ENCODE results near the gene LRRC43.
A peak's percentile ranks its signal among the peaks of the same experiment; 100 is the strongest.

LRRC43 gene

DNA sequence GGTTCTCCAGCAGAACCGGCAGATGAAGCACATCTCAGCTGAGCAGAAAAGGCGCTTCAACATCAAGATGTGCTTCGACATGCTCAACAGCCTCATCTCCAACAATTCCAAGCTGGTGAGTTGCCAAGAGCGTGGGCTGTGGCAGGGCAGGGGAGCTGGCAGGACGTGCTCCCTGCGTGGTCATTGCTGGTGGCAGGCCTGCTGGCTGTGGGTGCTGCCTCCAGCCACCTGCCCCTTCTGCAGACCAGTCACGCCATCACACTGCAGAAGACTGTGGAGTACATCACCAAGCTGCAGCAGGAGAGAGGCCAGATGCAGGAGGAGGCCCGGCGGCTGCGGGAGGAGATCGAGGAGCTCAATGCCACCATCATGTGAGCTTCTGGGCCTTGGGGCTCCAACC, 44.7 kb upstream of the LRRC43 start:
- peaks cover 5% of the 10 kb centered on the region for H3K9me3 Mint-ChIP-seq
- H3K27ac Mint-ChIP-seq: peak overlapping the region; percentile 45
- TF ChIP-seq, protein P1, sequence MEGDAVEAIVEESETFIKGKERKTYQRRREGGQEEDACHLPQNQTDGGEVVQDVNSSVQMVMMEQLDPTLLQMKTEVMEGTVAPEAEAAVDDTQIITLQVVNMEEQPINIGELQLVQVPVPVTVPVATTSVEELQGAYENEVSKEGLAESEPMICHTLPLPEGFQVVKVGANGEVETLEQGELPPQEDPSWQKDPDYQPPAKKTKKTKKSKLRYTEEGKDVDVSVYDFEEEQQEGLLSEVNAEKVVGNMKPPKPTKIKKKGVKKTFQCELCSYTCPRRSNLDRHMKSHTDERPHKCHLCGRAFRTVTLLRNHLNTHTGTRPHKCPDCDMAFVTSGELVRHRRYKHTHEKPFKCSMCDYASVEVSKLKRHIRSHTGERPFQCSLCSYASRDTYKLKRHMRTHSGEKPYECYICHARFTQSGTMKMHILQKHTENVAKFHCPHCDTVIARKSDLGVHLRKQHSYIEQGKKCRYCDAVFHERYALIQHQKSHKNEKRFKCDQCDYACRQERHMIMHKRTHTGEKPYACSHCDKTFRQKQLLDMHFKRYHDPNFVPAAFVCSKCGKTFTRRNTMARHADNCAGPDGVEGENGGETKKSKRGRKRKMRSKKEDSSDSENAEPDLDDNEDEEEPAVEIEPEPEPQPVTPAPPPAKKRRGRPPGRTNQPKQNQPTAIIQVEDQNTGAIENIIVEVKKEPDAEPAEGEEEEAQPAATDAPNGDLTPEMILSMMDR (IDR thresholded peaks at IDR 0.05): no peak
- peaks cover 4% of the 10 kb centered on the region for H3K27me3 Mint-ChIP-seq (ENCODE audit: low read depth, poor library complexity)
- DNase-seq: no peak
- peaks cover 13% of the 10 kb centered on the region for H3K4me1 Mint-ChIP-seq
- H3K4me3 Mint-ChIP-seq: no peak overlapping the region
- peaks cover 47% of the 10 kb centered on the region for H3K36me3 Mint-ChIP-seq (ENCODE audit: low read depth)

DNA sequence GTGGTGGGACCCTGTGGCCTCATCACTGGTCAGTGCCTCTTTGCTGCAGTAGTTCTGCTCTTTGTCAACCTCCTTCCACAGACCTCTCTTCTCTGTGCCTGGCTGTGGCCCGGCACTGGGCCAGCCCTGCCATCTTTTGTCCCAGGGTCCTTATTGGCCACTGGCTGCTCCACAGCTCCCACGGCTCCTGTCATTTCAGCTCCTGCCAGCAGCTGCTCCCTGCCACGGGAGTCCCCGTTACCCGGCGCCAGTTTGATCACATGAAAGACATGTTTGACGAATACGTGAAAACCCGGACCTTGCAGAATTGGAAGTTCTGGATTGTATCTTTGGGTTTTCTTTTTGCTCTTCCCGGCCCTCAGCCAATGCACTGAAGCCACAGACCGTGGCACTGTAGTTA, 44.3 kb upstream of the LRRC43 start:
- Mint-ChIP-seq H3K4me3 (no peak overlapping the region), H3K27ac (peak overlapping the region; percentile 72), H3K27me3 (ENCODE audit: low read depth, poor library complexity) (peaks cover 4% of the 10 kb centered on the region), H3K36me3 (ENCODE audit: low read depth) (peaks cover 47% of the 10 kb centered on the region), H3K9me3 (peaks cover 7% of the 10 kb centered on the region), H3K4me1 (peaks cover 13% of the 10 kb centered on the region)
- no peak for DNase-seq
- TF ChIP-seq, protein P1 (IDR thresholded peaks at IDR 0.05): no peak

DNA sequence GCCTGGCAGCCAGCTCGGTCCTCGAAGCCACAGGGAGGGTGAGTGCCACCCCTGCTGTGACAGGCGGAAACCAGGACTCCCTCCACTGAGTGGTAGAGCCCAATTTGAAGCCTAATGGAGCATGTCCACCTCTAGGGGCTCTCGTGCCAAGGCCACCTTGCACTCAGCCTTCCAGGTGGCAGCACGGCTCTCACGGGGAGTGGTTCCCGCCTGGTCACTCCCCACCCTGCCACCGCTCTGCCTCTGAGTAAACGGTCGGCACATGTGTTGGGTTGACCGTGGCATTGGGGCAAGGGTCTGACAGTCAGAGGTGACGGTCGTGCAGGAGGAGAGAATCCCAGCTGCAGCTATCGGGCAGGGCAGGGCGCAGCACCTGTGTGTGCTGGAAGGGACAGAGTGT, 43.7 kb upstream of the LRRC43 start:
- peaks cover 11% of the 10 kb centered on the region for H3K9me3 Mint-ChIP-seq
- TF ChIP-seq, protein P1 (IDR thresholded peaks at IDR 0.05): no peak
- H3K27me3 Mint-ChIP-seq (ENCODE audit: low read depth, poor library complexity): peaks cover 4% of the 10 kb centered on the region
- H3K27ac Mint-ChIP-seq: no peak overlapping the region
- peaks cover 13% of the 10 kb centered on the region for H3K4me1 Mint-ChIP-seq
- no peak for DNase-seq
- no peak overlapping the region for H3K4me3 Mint-ChIP-seq
- peaks cover 48% of the 10 kb centered on the region for H3K36me3 Mint-ChIP-seq (ENCODE audit: low read depth)

DNA sequence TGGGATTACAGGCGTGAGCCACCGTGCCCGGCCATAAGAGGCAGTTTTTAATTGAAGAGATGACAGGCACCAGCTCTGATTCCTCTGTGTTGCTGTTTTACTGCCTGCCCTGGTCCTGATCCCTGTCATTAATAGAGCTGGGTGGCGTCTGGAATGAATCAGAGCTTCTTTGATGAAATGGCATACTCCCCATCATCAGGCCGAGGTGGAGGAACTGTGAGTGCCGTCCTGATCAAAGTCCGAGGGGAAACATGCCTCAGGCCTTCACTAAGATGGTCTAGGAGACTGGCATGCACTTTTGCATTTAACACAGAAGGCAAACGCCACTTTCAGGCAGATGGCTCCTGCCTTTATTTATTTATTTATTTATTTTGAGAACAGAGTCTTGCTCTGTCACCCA, 43.0 kb upstream of the LRRC43 start:
- Mint-ChIP-seq H3K4me1 (peaks cover 13% of the 10 kb centered on the region), H3K4me3 (no peak overlapping the region), H3K9me3 (peaks cover 11% of the 10 kb centered on the region), H3K27ac (no peak overlapping the region), H3K36me3 (ENCODE audit: low read depth) (peaks cover 49% of the 10 kb centered on the region), H3K27me3 (ENCODE audit: low read depth, poor library complexity) (peaks cover 4% of the 10 kb centered on the region)
- no peak for DNase-seq
- TF ChIP-seq, protein P1 (IDR thresholded peaks at IDR 0.05): no peak

DNA sequence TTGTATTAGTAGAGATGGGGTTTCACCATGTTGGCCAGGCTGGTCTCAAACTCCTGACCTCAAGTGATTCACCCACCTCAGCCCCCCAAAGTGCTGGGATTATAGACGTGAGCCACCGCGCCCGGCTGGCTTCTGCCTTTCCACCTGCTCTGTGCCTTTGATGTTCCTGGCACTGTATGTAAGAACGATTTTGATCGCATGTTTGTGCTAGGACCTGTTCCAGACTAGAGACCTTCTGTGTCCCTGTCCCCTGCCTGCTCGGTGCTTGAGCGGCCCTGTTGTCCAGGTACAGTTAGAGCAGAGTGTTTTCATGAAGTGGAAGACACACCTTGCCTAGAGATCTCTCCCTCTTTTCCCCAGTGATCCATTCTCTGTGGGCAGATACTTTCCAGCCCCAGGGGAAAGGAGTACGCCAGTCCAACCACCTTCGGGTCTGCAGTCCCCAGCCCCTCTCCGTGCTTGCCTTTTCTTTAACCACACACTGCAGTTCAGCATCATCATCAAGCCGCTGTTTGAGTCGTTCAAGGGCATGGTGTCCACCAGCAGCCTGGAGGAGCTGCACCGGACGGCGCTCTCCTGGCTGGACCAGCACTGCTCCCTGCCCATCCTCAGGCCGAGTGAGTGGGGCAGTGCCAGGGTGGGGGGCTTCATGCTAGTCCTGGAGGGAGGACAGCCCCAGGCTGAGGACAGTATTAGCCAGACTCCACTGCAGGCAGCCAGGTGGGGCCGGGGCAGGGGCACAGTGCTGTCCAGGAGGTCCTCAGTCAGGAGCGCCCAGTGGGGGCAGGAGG, 42.3 kb upstream of the LRRC43 start:
- Mint-ChIP-seq H3K36me3 (ENCODE audit: low read depth) (peaks cover 49% of the 10 kb centered on the region), H3K27me3 (ENCODE audit: low read depth, poor library complexity) (peaks cover 4% of the 10 kb centered on the region), H3K4me3 (no peak overlapping the region), H3K9me3 (peaks cover 11% of the 10 kb centered on the region), H3K4me1 (peaks cover 13% of the 10 kb centered on the region), H3K27ac (peak overlapping the region; percentile 64)
- DNase-seq: no peak
- TF ChIP-seq, protein P1 (IDR thresholded peaks at IDR 0.05): no peak
